B cell (primary cell): ENCODE measurements around the gene KTN1.

Experiments
- EZH2 ChIP-seq: IDR thresholded peaks from 2 replicates; pipeline ENCODE4 v1.6.1; 2012; ENCODE audit warnings: borderline replicate concordance, low read depth, mild to moderate bottlenecking, moderate library complexity, low read length; ENCODE audit not compliant: insufficient read depth, poor library complexity, severe bottlenecking
- TF ChIP-seq, protein P1 (sequence below): fragments of 200-600 bp; IDR thresholded peaks from one replicate; pipeline ENCODE4 v1.8.0; 2022; ENCODE audit warnings: antibody characterized with exemption, mild to moderate bottlenecking

DNA sequence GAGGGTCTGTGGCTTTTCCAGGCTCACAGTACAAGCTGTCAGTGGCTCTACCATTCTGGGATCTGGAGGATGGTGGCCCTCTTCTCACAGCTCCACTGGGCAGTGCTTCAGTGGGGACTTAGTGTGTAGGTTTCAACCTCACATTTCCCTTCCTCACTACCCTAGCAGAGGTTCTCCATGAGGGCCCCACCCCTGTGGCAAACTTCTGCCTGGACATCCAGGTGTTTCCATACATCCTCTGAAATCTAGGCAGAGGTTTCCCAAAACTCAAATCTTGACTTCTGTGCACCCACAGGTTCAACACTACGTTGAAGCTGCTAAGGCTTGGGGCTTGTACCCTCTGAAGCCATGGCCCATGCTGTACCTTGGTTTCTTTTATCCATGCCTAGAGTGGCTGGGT, 40.3 kb downstream of the KTN1 start:
- TF ChIP-seq, protein P1, sequence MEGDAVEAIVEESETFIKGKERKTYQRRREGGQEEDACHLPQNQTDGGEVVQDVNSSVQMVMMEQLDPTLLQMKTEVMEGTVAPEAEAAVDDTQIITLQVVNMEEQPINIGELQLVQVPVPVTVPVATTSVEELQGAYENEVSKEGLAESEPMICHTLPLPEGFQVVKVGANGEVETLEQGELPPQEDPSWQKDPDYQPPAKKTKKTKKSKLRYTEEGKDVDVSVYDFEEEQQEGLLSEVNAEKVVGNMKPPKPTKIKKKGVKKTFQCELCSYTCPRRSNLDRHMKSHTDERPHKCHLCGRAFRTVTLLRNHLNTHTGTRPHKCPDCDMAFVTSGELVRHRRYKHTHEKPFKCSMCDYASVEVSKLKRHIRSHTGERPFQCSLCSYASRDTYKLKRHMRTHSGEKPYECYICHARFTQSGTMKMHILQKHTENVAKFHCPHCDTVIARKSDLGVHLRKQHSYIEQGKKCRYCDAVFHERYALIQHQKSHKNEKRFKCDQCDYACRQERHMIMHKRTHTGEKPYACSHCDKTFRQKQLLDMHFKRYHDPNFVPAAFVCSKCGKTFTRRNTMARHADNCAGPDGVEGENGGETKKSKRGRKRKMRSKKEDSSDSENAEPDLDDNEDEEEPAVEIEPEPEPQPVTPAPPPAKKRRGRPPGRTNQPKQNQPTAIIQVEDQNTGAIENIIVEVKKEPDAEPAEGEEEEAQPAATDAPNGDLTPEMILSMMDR: no peak
- no peak for TF ChIP-seq EZH2
